ENCODE results near the gene CYB561D2. TPM values are rescaled to one million over a fixed set of nuclear protein-coding genes. Genes with fewer than 3 reads are reported as not detected.

Gene CYB561D2
- total and polyA plus RNA-seq, 2 of the 13 experiments (the other 11 are each of a cell fraction or from before 2014, with no cell fraction given): 11.1 to 17.2 TPM

GRCh38 chr3:50303013-50303815 is 47.4 kb upstream of the CYB561D2 start, which contains the start of gene HYAL1 (continued):
- TF ChIP-seq HNF1B (CRISPR knock-in tag; IDR thresholded peaks at IDR 0.05) (peak; percentile 75), ZNF563 (CRISPR knock-in tag; IDR thresholded peaks at IDR 0.05) (peak; percentile 55; the same call in 1 of the 2 replicates), DRAP1 (CRISPR knock-in tag; IDR thresholded peaks at IDR 0.05) (peak; percentile 99), MLLT10 (CRISPR knock-in tag; IDR thresholded peaks at IDR 0.05) (no peak), POLR2G (IDR thresholded peaks at IDR 0.05; ENCODE audit: low read depth, low read length) (peak; percentile 99), KMT2B (CRISPR knock-in tag; IDR thresholded peaks at IDR 0.05) (0 out of 2 replicates have a peak, but pooled peaks have one; percentile 34), NFE2L1 (CRISPR knock-in tag; IDR thresholded peaks at IDR 0.05; ENCODE audit: borderline replicate concordance) (no peak), RFX3 (CRISPR knock-in tag; IDR thresholded peaks at IDR 0.05) (no peak), MBNL3 (CRISPR knock-in tag; conservative IDR thresholded peaks at IDR 0.05) (no peak), ZNF264 (CRISPR knock-in tag; IDR thresholded peaks at IDR 0.05) (no peak), ARNTL (CRISPR knock-in tag; IDR thresholded peaks at IDR 0.05) (peak; percentile 71), REPIN1 (CRISPR knock-in tag; IDR thresholded peaks at IDR 0.05; ENCODE audit: borderline replicate concordance, low read depth) (peak; percentile 91), ZNF800 (CRISPR knock-in tag; IDR thresholded peaks at IDR 0.05) (0 out of 2 replicates have a peak, but pooled peaks have one; percentile 2), TFDP1 (CRISPR knock-in tag; IDR thresholded peaks at IDR 0.05; ENCODE audit: borderline replicate concordance) (no peak), MED8 (CRISPR knock-in tag; IDR thresholded peaks at IDR 0.05; ENCODE audit: insufficient replicate concordance) (peak; percentile 49), KDM6A (CRISPR knock-in tag; IDR thresholded peaks at IDR 0.05; ENCODE audit: low read depth) (0 out of 2 replicates have a peak, but pooled peaks have one; percentile 15), ZNF350 (CRISPR knock-in tag; IDR thresholded peaks at IDR 0.05; ENCODE audit: borderline replicate concordance, low read depth) (peak; percentile 93), ZBTB7B (CRISPR knock-in tag; IDR thresholded peaks at IDR 0.05) (peak; percentile 74), ZFYVE20 (CRISPR knock-in tag; IDR thresholded peaks at IDR 0.05; ENCODE audit: borderline replicate concordance, low read depth) (no peak), ZNF354B (CRISPR knock-in tag; IDR thresholded peaks at IDR 0.05) (no peak), TMF1 (CRISPR knock-in tag; IDR thresholded peaks at IDR 0.05; ENCODE audit: low read depth) (peak; percentile 63; the same call in 1 of the 2 replicates), ZEB1 (IDR thresholded peaks at IDR 0.05; ENCODE audit: insufficient replicate concordance, low read depth) (no peak), ZFX (CRISPR knock-in tag; IDR thresholded peaks at IDR 0.05; ENCODE audit: low read depth) (peak; percentile 95), PRMT3 (CRISPR knock-in tag; IDR thresholded peaks at IDR 0.05; ENCODE audit: borderline replicate concordance, low read depth) (peak; percentile 52), BCL6 (CRISPR knock-in tag; IDR thresholded peaks at IDR 0.05) (0 out of 2 replicates have a peak, but pooled peaks have one; percentile 13)
